ENCODE measurements around the gene FAT1. TPM values are rescaled to one million over a fixed set of nuclear protein-coding genes. Genes with fewer than 3 reads are reported as not detected.
"Not testable (repeated sequence)": the region's sequence is repeated elsewhere in the genome, so short reads cannot be mapped to it uniquely, and the experiment has no call there.

The FAT1 gene
- total RNA-seq, 1 experiment from 2014 or later: 92.4 TPM

DNA sequence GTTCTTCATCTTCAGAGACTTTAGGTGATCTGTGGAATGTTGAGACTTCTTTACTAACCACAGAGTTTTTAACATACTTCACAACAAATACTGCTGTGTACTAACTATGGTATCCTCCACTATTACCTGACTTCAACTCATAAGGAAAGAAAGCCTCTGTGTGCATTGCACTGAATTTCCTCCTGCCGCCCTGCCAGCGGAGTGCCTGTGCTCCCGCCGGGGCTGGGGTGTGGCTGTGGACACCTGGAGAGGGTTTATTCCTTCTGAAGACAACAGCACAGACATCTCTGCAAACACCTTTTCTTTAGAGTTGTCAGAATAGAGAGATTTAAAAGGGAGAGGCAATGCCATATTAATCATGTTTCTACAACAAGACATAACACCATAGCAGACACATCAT lies 63.3 kb downstream of the FAT1 start:
- intact Hi-C loops (cut with micrococcal nuclease): loop anchor here (10.0 kb wide), 1 partner anchor 274 kb away; no protein-coding TSS in a partner anchor
- BruUV-seq (replicated peaks): no TSS peak

DNA sequence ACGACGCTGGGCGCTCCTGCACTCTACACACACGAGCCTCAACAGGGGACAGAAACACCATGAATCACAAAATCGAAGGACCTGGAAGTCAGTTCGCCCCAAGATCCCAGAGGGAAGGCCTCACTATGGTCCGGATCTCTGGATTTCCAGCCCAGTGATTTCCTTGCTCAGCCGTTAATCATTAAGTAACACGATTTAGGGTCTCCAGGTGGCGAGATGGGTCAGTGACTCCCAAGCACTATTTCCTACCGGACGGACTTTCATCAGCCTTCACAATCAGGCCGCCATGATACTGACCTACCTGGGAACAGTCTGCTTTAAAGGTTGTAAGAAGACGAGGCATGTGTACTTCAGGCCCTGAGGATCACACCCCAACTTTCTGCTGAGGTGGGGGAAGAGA lies 63.7 kb downstream of the FAT1 start:
- no peak overlapping the region for H3K27ac ChIP-seq (ENCODE audit: low read length)
- no peaks in the 10 kb centered on the region for H3K27me3 ChIP-seq (ENCODE audit: low read length)
- H3K4me3 ChIP-seq (ENCODE audit: low read length): no peak overlapping the region
- ATAC-seq (no peak), DNase-seq (no peak)
- no peak overlapping the region for H2AFZ ChIP-seq (ENCODE audit: low read length)
- no peak overlapping the region for H3K9ac ChIP-seq (ENCODE audit: low read length)
- H3K36me3 ChIP-seq (ENCODE audit: low read depth, low read length): 0 out of 2 replicates have a peak, but pooled peaks cover 3% of the 10 kb centered on the region
- CTCF ChIA-PET: no interaction called here
- TF ChIP-seq EZH2 (IDR thresholded peaks at IDR 0.05; ENCODE audit: low read length, unreplicated experiment) (no peak), EZH2phosphoT487 (IDR thresholded peaks at IDR 0.05; ENCODE audit: borderline replicate concordance, low read length) (no peak), CTCF (conservative IDR thresholded peaks at IDR 0.05; ENCODE audit: low read depth, low read length) (no peak)
- H3K79me2 ChIP-seq (ENCODE audit: low read length): no peaks in the 10 kb centered on the region; the same call in 1 of the 2 replicates
- H3K9me3 ChIP-seq (ENCODE audit: low read length): no peaks in the 10 kb centered on the region
- BruUV-seq (replicated peaks): no TSS peak
- no peaks in the 10 kb centered on the region for H3F3A ChIP-seq (ENCODE audit: low read length, unreplicated experiment)
- H4K20me1 ChIP-seq (ENCODE audit: low read length): no peaks in the 10 kb centered on the region; the same call in 1 of the 2 replicates
- POLR2A ChIA-PET (ENCODE audit: unreplicated experiment): no interaction called here
- peaks cover 8% of the 10 kb centered on the region; the same call in 1 of the 2 replicates for H3K4me1 ChIP-seq (ENCODE audit: insufficient read depth, low read length)
- no peak overlapping the region for H3K4me2 ChIP-seq (ENCODE audit: low read length)
- no peaks in the 10 kb centered on the region for H3K9me2 ChIP-seq (replicated peaks; ENCODE audit: low read length)
- intact Hi-C loops (cut with micrococcal nuclease): loop anchor here (10.0 kb wide), 1 partner anchor 275 kb away; no protein-coding TSS in a partner anchor

More for the DNA sequence above, 63.3 kb downstream of the FAT1 start:
- ATAC-seq (no peak), DNase-seq (no peak)
- no peak overlapping the region for H2AFZ ChIP-seq (ENCODE audit: low read length)
- no peaks in the 10 kb centered on the region; the same call in 1 of the 2 replicates for H3K79me2 ChIP-seq (ENCODE audit: low read length)
- no peak overlapping the region for H3K9ac ChIP-seq (ENCODE audit: low read length)
- no peak overlapping the region for H3K27ac ChIP-seq (ENCODE audit: low read length)
- TF ChIP-seq CTCF (conservative IDR thresholded peaks at IDR 0.05; ENCODE audit: low read depth, low read length) (no peak), EZH2 (IDR thresholded peaks at IDR 0.05; ENCODE audit: low read length, unreplicated experiment) (no peak), EZH2phosphoT487 (IDR thresholded peaks at IDR 0.05; ENCODE audit: borderline replicate concordance, low read length) (no peak)
- ChIA-PET POLR2A (ENCODE audit: unreplicated experiment) (no interaction called here), CTCF (no interaction called here)
- H3K4me2 ChIP-seq (ENCODE audit: low read length): no peak overlapping the region
- no peak overlapping the region for H3K4me3 ChIP-seq (ENCODE audit: low read length)
- no peaks in the 10 kb centered on the region for H3K9me3 ChIP-seq (ENCODE audit: low read length)
- H3K4me1 ChIP-seq (ENCODE audit: insufficient read depth, low read length): peaks cover 8% of the 10 kb centered on the region; the same call in 1 of the 2 replicates
- 0 out of 2 replicates have a peak, but pooled peaks cover 3% of the 10 kb centered on the region for H3K36me3 ChIP-seq (ENCODE audit: low read depth, low read length)
- H4K20me1 ChIP-seq (ENCODE audit: low read length): no peaks in the 10 kb centered on the region; the same call in 1 of the 2 replicates
- H3K27me3 ChIP-seq (ENCODE audit: low read length): no peaks in the 10 kb centered on the region
- no peaks in the 10 kb centered on the region for H3F3A ChIP-seq (ENCODE audit: low read length, unreplicated experiment)
- H3K9me2 ChIP-seq (replicated peaks; ENCODE audit: low read length): no peaks in the 10 kb centered on the region

- DNase-seq; intact Hi-C loops (cut with micrococcal nuclease); H3K27ac ChIP-seq (ENCODE audit: low read length); H4K20me1 ChIP-seq (ENCODE audit: low read length); H3K9me3 ChIP-seq (ENCODE audit: low read length); H3K4me3 ChIP-seq (ENCODE audit: low read length); H3K9ac ChIP-seq (ENCODE audit: low read length); H3K4me1 ChIP-seq (ENCODE audit: insufficient read depth, low read length); ATAC-seq; H2AFZ ChIP-seq (ENCODE audit: low read length); POLR2A ChIA-PET (ENCODE audit: unreplicated experiment); H3K9me2 ChIP-seq (replicated peaks; ENCODE audit: low read length); H3K4me2 ChIP-seq (ENCODE audit: low read length); H3K27me3 ChIP-seq (ENCODE audit: low read length); BruUV-seq (replicated peaks); H3F3A ChIP-seq (ENCODE audit: low read length, unreplicated experiment); CTCF ChIA-PET; H3K79me2 ChIP-seq (ENCODE audit: low read length); H3K36me3 ChIP-seq (ENCODE audit: low read depth, low read length): not testable (repeated sequence)
Observed at GRCh38 chr4:186659456-186659855, 64.2 kb downstream of the FAT1 start.

All from PC-3 (cell line).